B cell (primary cell): ENCODE data around the gene CD55. TPM values are rescaled to one million over a fixed set of nuclear protein-coding genes. Genes with fewer than 3 reads are reported as not detected.

Source experiments
- ATAC-seq: fragments of 200-7000 bp; cut with Tn5 transposase; one replicate; pipeline ENCODE4 v1.10.0; 2021; ENCODE audit warnings: low read depth, mild to moderate bottlenecking, moderate number of reproducible peaks, moderate library complexity
- CTCF ChIA-PET: fragments of 350-600 bp; sonication (Branson Sonifier 250); formaldehyde crosslinking; loops from one replicate; lab custom pipeline; 2021; ENCODE audit warnings: antibody characterized with exemption, inconsistent platforms; lab: Charles Lee
- POLR2A ChIA-PET: fragments of 350-600 bp; sonication (Branson Sonifier 250); formaldehyde crosslinking; loops from one replicate; lab custom pipeline; 2021; ENCODE audit warnings: antibody characterized with exemption; lab: Charles Lee
- DNase-seq: peaks from one replicate; pipeline ENCODE4 v3.0.0; 2013
- H2AFZ ChIP-seq: 2 replicates; pipeline ENCODE4 v1.6.1; 2012; ENCODE audit warnings: mild to moderate bottlenecking, low read depth, low read length; ENCODE audit not compliant: insufficient read depth, poor library complexity, severe bottlenecking
- H3K27ac ChIP-seq, 2 donors: 1 replicate in 1 of 2; 2 replicates in 1 of 2; pipeline ENCODE4 v1.5.1; 2012 to 2013; ENCODE audit warnings: low read length in 2 of 2, mild to moderate bottlenecking in 2 of 2, moderate library complexity in 1 of 2
- H3K27me3 ChIP-seq, 4 experiments: fragments of 200-600 bp in 1 of 4; sonication (generic) in 1 of 4; replicated peaks in 1 of 4; 1 replicate in 2 of 4; 2 replicates in 2 of 4; pipeline versions ENCODE4 v1.6.1 to v1.7.0; 2013 to 2016; ENCODE audit warnings: low read length in 3 of 4, mild to moderate bottlenecking in 2 of 4, mixed read lengths in 1 of 4, moderate library complexity in 1 of 4; ENCODE audit not compliant: insufficient read depth in 4 of 4, control insufficient read depth in 3 of 4; ENCODE audit errors: control extremely low read depth in 1 of 4
- H3K36me3 ChIP-seq, 2 experiments: replicated peaks in 1 of 2; 1 replicate in 1 of 2; 2 replicates in 1 of 2; pipeline versions ENCODE4 v1.6.1 to v1.7.1; 2013; ENCODE audit warnings: low read length in 1 of 2; ENCODE audit not compliant: insufficient read depth in 2 of 2, control insufficient read depth in 1 of 2; ENCODE audit errors: control extremely low read depth in 1 of 2, extremely low read depth in 1 of 2
- H3K4me1 ChIP-seq, 2 donors: fragments of 200-600 bp in 1 of 2; sonication (generic) in 1 of 2; 1 replicate in 1 of 2; 2 replicates in 1 of 2; pipeline versions ENCODE4 v1.5.1 to v1.6.1; 2013 to 2017; ENCODE audit warnings: low read length in 2 of 2; ENCODE audit not compliant: control insufficient read depth in 2 of 2, insufficient read depth in 2 of 2
- H3K4me2 ChIP-seq: replicated peaks from 2 replicates; pipeline ENCODE3; 2012; ENCODE audit warnings: mild to moderate bottlenecking, low read depth, low read length; ENCODE audit not compliant: poor library complexity, severe bottlenecking
- H3K4me3 ChIP-seq, 5 experiments: fragments of 200-600 bp in 1 of 5; sonication (generic) in 1 of 5; 1 replicate in 3 of 5; 2 replicates in 2 of 5; pipeline versions ENCODE4 v1.5.1 to v1.7.0; 2011 to 2016; ENCODE audit warnings: low read length in 4 of 5, mild to moderate bottlenecking in 4 of 5, low read depth in 2 of 5, control low read depth in 1 of 5, moderate library complexity in 1 of 5; ENCODE audit not compliant: insufficient read depth in 1 of 5; ENCODE audit errors: control extremely low read depth in 1 of 5, extremely low read depth in 1 of 5
- H3K79me2 ChIP-seq: fragments of 200-600 bp; sonication (generic); one replicate; pipeline ENCODE4 v1.6.0; 2016; ENCODE audit warnings: low read length; ENCODE audit not compliant: control insufficient read depth, insufficient read depth
- H3K9ac ChIP-seq: fragments of 200-600 bp; sonication (generic); 2 replicates; pipeline ENCODE4 v1.6.1; 2017; ENCODE audit warnings: mild to moderate bottlenecking, low read length, moderate library complexity
- H3K9me3 ChIP-seq, 3 donors: one replicate each; pipeline versions ENCODE4 v1.6.1 to v1.7.1; 2013; ENCODE audit warnings: low read length in 2 of 3; ENCODE audit not compliant: control insufficient read depth in 2 of 3, insufficient read depth in 1 of 3; ENCODE audit errors: control extremely low read depth in 1 of 3
- H4K20me1 ChIP-seq: 2 replicates; pipeline ENCODE4 v1.6.0; 2012; ENCODE audit warnings: mild to moderate bottlenecking, low read length; ENCODE audit not compliant: insufficient read depth, control insufficient read depth, poor library complexity, severe bottlenecking
- H3K27ac Mint-ChIP-seq: one replicate; pipeline ENCODE4 v1.8.0; 2021; ENCODE audit warnings: mixed read lengths
- H3K27me3 Mint-ChIP-seq: one replicate; pipeline ENCODE4 v1.8.0; 2021; ENCODE audit warnings: mixed read lengths
- H3K4me1 Mint-ChIP-seq: one replicate; pipeline ENCODE4 v1.8.0; 2021; ENCODE audit warnings: mixed read lengths
- H3K4me3 Mint-ChIP-seq: one replicate; pipeline ENCODE4 v1.8.0; 2021; ENCODE audit warnings: mixed read lengths
- H3K9me3 Mint-ChIP-seq: one replicate; pipeline ENCODE4 v1.8.0; 2022; ENCODE audit warnings: mixed read lengths; ENCODE audit not compliant: insufficient read depth
- EZH2 ChIP-seq: IDR thresholded peaks from 2 replicates; pipeline ENCODE4 v1.6.1; 2012; ENCODE audit warnings: borderline replicate concordance, low read depth, mild to moderate bottlenecking, moderate library complexity, low read length; ENCODE audit not compliant: insufficient read depth, poor library complexity, severe bottlenecking
- WGBS: methylation state at CpG from one replicate; pipeline ENCODE4 v1.1.5; 2013; ENCODE audit warnings: missing lambda C conversion rate; ENCODE audit not compliant: insufficient coverage; 5-methylcytosine and 5-hydroxymethylcytosine counted together
- intact Hi-C: fragments of 100-400 bp; cut with micrococcal nuclease; formaldehyde crosslinking; loops from one replicate; pipeline ENCODE4 v1.10.0; 2022
- polyA plus RNA-seq: library from polyadenylated mRNA; depleted of rRNA; stranded (reverse); fragments of >200 nt; gene quantifications from 2 replicates; pipeline ENCODE4 v1.2.3, GENCODE V29; 2012
- total RNA-seq, 2 donors: library from RNA; stranded (reverse); fragments of 120-200 nt in 1 of 2; gene quantifications; 1 replicate in 1 of 2; 2 replicates in 1 of 2; pipeline versions ENCODE4 v1.2.3 to v1.2.4, GENCODE V29; 2013 to 2022
- TF ChIP-seq, protein P1 (sequence below): fragments of 200-600 bp; IDR thresholded peaks from one replicate; pipeline ENCODE4 v1.8.0; 2022; ENCODE audit warnings: antibody characterized with exemption, mild to moderate bottlenecking

Gene CD55
- total and polyA plus RNA-seq, 2 donors (not counting 1 experiment from before 2014, with no cell fraction given), result 98.3 to 239 TPM

DNA sequence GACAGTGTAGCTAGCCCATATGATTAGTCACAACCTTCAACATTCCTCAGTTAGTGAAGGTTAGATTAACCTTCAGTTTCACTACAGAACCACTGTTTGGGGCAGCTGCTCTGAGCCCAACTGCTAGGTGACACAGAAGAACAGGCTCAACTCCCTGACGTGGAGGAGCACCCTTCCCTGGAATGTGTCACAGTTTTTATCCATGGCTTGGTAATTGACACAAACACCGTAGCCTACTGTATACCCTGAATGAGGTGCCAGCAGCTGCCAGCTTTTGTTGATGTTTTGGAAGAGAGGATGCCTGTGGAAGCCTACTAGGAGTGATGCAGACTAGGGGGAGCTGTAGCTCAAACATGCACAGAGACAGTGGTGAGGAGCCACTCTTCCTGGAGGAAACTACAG lies 76.0 kb downstream of the CD55 start:
- intact Hi-C loops, result no loop called here
- no peak for TF ChIP-seq EZH2
- TF ChIP-seq, protein P1, sequence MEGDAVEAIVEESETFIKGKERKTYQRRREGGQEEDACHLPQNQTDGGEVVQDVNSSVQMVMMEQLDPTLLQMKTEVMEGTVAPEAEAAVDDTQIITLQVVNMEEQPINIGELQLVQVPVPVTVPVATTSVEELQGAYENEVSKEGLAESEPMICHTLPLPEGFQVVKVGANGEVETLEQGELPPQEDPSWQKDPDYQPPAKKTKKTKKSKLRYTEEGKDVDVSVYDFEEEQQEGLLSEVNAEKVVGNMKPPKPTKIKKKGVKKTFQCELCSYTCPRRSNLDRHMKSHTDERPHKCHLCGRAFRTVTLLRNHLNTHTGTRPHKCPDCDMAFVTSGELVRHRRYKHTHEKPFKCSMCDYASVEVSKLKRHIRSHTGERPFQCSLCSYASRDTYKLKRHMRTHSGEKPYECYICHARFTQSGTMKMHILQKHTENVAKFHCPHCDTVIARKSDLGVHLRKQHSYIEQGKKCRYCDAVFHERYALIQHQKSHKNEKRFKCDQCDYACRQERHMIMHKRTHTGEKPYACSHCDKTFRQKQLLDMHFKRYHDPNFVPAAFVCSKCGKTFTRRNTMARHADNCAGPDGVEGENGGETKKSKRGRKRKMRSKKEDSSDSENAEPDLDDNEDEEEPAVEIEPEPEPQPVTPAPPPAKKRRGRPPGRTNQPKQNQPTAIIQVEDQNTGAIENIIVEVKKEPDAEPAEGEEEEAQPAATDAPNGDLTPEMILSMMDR, result no peak
- no peaks in the 10 kb centered on the region for H3K36me3 ChIP-seq
- Mint-ChIP-seq H3K4me1 (peaks cover 7% of the 10 kb centered on the region), H3K4me3 (no peak overlapping the region), H3K27ac (no peak overlapping the region), H3K9me3 (no peaks in the 10 kb centered on the region), H3K27me3 (no peaks in the 10 kb centered on the region)
- H3K27me3 ChIP-seq, result no peaks in the 10 kb centered on the region
- H3K4me3 ChIP-seq, result no peak overlapping the region
- no peak overlapping the region for H3K9ac ChIP-seq
- CTCF ChIA-PET, result no interaction called here
- no peak overlapping the region for H3K27ac ChIP-seq
- H3K9me3 ChIP-seq, result peaks cover 0 to 4% (median 1%) of the 10 kb centered on the region in 3 donors
- no peak overlapping the region for H3K4me2 ChIP-seq
- H3K4me1 ChIP-seq, result no peaks in the 10 kb centered on the region
- H4K20me1 ChIP-seq, result no peaks in the 10 kb centered on the region
- 95% methylated on average over 2 of the region's 2 CpGs for WGBS
- ATAC-seq, result no peak
- no peaks in the 10 kb centered on the region for H3K79me2 ChIP-seq
- POLR2A ChIA-PET, result no interaction called here
- DNase-seq, result no peak
- H2AFZ ChIP-seq, result no peak overlapping the region

GRCh38 chr1:207398986-207399385 lies 77.5 kb downstream of the CD55 start:
- no peak overlapping the region for H3K4me3 ChIP-seq
- H3K4me1 ChIP-seq, result no peaks in the 10 kb centered on the region
- H3K9ac ChIP-seq, result no peak overlapping the region
- intact Hi-C loops, result no loop called here
- Mint-ChIP-seq H3K4me1 (peaks cover 7% of the 10 kb centered on the region), H3K4me3 (no peak overlapping the region), H3K27ac (no peak overlapping the region), H3K9me3 (no peaks in the 10 kb centered on the region), H3K27me3 (no peaks in the 10 kb centered on the region)
- H3K27ac ChIP-seq, result no peak overlapping the region
- H3K36me3 ChIP-seq, result no peaks in the 10 kb centered on the region
- no peak overlapping the region for H3K4me2 ChIP-seq
- no peaks in the 10 kb centered on the region for H3K79me2 ChIP-seq
- no CpG with 5 or more reads among the region's 1 CpG for WGBS
- DNase-seq (no peak), ATAC-seq (no peak)
- CTCF ChIA-PET, result interaction anchor here (1.8 kb wide), 1 partner anchor 315 kb away, joined by 10 read pairs; no protein-coding TSS in a partner anchor
- POLR2A ChIA-PET, result no interaction called here
- TF ChIP-seq, protein P1, result no peak
- no peak for TF ChIP-seq EZH2
- H3K27me3 ChIP-seq, result no peaks in the 10 kb centered on the region
- H2AFZ ChIP-seq, result no peak overlapping the region
- peaks cover 0 to 4% (median 0%) of the 10 kb centered on the region in 3 donors for H3K9me3 ChIP-seq
- no peaks in the 10 kb centered on the region for H4K20me1 ChIP-seq
